Caki2 (cell line): Measurements from ENCODE around the gene CFAP157. TPM values are rescaled to one million over a fixed set of nuclear protein-coding genes. Genes with fewer than 3 reads are reported as not detected.

ENCODE experiments used
- DNase-seq: peaks from one replicate; pipeline ENCODE4 v3.0.0-alpha.2; 2015; ENCODE audit warnings: low read depth
- in situ Hi-C: cut with HindIII; loops from 2 replicates; pipeline ENCODE4 v1.10.0; 2016; ENCODE audit warnings: low sequenced_read_pairs, low pct_unique_long_range_greater_than_20kb, mixed read lengths
- total RNA-seq: library from RNA; depleted of rRNA; stranded (reverse); fragments of >200 nt; shearing (Covaris generic); gene quantifications from 2 replicates; pipeline ENCODE4 v1.2.3, GENCODE V29; 2014; ENCODE audit warnings: low replicate concordance

Gene CFAP157
- total RNA-seq, 1 experiment from 2014 or later, result not detected

- in situ Hi-C loops, result no loop called here
- no peak for DNase-seq
Observed at GRCh38 chr9:127689329-127690000, 17.3 kb upstream of the CFAP157 start.

GRCh38 chr9:127690735-127691134, 16.1 kb upstream of the CFAP157 start:
- in situ Hi-C loops, result no loop called here
- no peak for DNase-seq

GRCh38 chr9:127692071-127692470, 14.7 kb upstream of the CFAP157 start:
- DNase-seq, result no peak
- in situ Hi-C loops, result no loop called here

DNA sequence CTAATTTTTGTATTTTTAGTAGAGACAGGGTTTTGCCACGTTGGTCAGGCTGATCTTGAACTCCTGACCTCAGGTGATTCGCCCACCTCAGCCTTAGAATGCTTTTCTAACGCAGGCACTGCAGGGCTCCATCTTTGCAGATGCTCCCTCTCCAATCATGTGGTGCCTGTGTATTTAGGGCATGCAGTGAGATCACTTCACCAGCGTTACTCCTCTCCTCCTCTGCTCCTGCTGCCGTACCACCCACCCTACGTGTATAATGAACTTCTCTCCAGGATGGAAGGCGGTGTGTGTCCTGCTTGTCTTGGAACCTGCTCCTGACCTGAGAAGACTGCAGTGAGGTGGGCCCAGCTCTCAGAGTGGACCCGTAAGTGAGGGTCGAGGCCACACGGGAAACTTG, 13.6 kb upstream of the CFAP157 start:
- no peak for DNase-seq
- in situ Hi-C loops, result no loop called here

GRCh38 chr9:127693697-127694096, 13.1 kb upstream of the CFAP157 start:
- DNase-seq, result no peak
- in situ Hi-C loops, result no loop called here

- in situ Hi-C loops, result no loop called here
- DNase-seq, result no peak
Observed at GRCh38 chr9:127694890-127695720, 11.7 kb upstream of the CFAP157 start.

GRCh38 chr9:127697575-127697974, 9.2 kb upstream of the CFAP157 start:
- DNase-seq, result no peak
- in situ Hi-C loops, result no loop called here

GRCh38 chr9:127698386-127698785, 8.4 kb upstream of the CFAP157 start:
- DNase-seq, result no peak
- in situ Hi-C loops, result no loop called here

- DNase-seq, result peak; percentile 95
- in situ Hi-C loops, result no loop called here
Observed at GRCh38 chr9:127698985-127699670, 7.7 kb upstream of the CFAP157 start.

GRCh38 chr9:127700140-127700539, 6.6 kb upstream of the CFAP157 start:
- in situ Hi-C loops, result no loop called here
- DNase-seq, result no peak

DNA sequence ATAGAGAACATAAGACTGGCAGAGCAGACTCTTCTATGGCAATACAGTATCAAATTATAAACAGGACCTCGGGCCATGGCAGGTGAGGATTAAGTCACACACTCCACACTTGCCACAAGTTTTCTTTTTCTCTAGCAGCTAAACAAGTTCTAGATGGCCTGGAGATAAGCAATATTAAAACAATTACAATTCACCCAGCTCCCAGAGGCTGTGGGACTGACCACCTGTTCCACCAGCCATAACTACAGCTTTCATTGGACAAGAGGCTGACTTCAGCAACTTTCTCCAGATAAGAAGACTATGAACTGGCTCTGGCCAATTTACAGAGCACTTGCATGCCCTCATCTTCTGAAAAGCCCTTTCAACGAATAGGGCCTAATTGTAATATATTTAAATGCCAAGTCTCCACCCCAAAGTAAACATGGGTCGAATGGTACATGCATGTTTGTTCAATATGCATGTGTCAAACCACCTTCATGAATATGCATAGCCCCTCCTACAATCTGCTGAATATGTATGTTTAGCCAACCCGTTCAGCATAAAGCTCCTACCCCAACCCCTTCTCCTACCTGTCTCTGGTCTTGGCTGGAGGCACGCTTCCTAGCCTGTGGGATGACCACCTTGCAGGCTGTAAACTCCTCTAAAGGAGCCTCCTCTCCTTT, 6.1 kb upstream of the CFAP157 start:
- in situ Hi-C loops, result no loop called here

GRCh38 chr9:127703289-127703946, 3.4 kb upstream of the CFAP157 start:
- in situ Hi-C loops, result no loop called here
- no peak for DNase-seq

More for the DNA sequence above, 6.1 kb upstream of the CFAP157 start:
- no peak for DNase-seq

- DNase-seq, result no peak
- in situ Hi-C loops, result no loop called here
Observed at GRCh38 chr9:127705577-127706379, 1.0 kb upstream of the CFAP157 start.

DNA sequence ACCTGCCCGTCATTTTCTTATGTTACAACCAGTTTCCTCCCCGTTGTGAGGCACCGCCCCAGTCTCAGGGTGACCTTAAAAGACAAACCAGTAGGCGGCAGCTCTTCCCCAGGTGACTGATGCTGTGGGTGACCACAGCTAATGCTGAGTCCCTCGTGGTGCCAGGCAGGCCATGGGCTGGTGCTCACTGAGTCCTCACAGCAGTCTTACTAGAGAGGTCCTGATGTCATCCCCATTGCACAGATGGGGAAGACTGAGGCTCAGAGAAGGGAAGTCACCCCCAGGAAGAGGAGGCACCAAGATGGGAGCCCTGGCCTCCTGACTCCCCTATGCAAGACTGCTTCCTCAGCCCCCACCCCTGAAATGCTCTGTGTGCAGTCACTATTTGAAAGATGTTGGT, 978 bp downstream of the CFAP157 start:
- in situ Hi-C loops, result no loop called here

GRCh38 chr9:127708952-127709587, 2.3 kb downstream of the CFAP157 start:
- in situ Hi-C loops, result no loop called here
- DNase-seq, result no peak

More for the DNA sequence above, 978 bp downstream of the CFAP157 start:
- DNase-seq, result no peak

DNA sequence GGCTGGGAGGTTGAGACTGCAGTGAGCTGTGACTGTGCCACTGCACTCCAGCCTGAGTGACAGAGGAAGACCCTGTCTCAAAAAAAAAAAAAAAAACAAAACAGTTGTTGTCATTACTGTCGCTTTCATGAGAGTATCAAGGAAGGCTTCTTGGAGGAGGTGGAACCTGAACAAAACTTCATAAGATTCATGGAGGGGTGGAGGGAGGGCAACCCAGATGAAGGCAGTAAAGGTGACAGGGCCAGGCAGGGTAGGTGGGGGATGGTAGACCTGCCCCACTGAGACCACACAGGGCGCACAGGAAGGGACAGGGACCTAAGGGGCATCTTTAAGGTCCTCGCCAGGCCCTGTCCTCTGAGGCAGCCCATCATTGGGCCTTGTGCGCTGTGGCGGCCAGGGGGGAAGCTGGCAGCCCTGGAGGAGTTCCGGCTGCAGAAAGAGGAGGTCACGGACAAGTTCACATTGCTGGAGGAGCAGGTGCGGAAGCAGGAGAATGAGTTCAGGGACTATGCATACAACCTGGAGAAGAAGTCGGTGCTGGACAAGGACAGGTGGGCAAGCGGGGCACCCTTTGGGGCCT, 3.5 kb downstream of the CFAP157 start:
- no peak for DNase-seq
- in situ Hi-C loops, result no loop called here

GRCh38 chr9:127711226-127711701, 4.5 kb downstream of the CFAP157 start:
- DNase-seq, result no peak
- in situ Hi-C loops, result no loop called here
